H9 (cell line): ENCODE results near the gene REG4. TPM values are rescaled to one million over a fixed set of nuclear protein-coding genes. Genes with fewer than 3 reads are reported as not detected.

Experiments
- DNase-seq: peaks from one replicate; pipeline ENCODE4 v3.0.0-alpha.2; 2017
- H2AFZ ChIP-seq: one replicate; pipeline ENCODE4 v1.6.1; 2013; ENCODE audit warnings: mild to moderate bottlenecking, low read length, control low read depth, moderate library complexity
- H2AK5ac ChIP-seq: 2 replicates; pipeline ENCODE4 v1.6.1; 2013; ENCODE audit warnings: low read length, control low read depth, mixed read lengths; ENCODE audit not compliant: insufficient read length
- H2BK120ac ChIP-seq: one replicate; pipeline ENCODE4 v1.6.1; 2013; ENCODE audit warnings: low read depth, mild to moderate bottlenecking, low read length, control low read depth, inconsistent platforms; ENCODE audit not compliant: poor library complexity, severe bottlenecking
- H2BK12ac ChIP-seq: 2 replicates; pipeline ENCODE4 v1.6.1; 2013; ENCODE audit warnings: low read length, control low read depth, mixed read lengths, low read depth; ENCODE audit not compliant: insufficient read length
- H2BK15ac ChIP-seq: 2 replicates; pipeline ENCODE4 v1.6.1; 2013; ENCODE audit warnings: low read depth, low read length, control low read depth
- H2BK20ac ChIP-seq: one replicate; pipeline ENCODE4 v1.6.1; 2013; ENCODE audit warnings: low read depth, mild to moderate bottlenecking, low read length, control low read depth, inconsistent platforms; ENCODE audit not compliant: poor library complexity, severe bottlenecking
- H2BK5ac ChIP-seq: 2 replicates; pipeline ENCODE4 v1.6.1; 2013; ENCODE audit warnings: low read length, control low read depth, mixed read lengths; ENCODE audit not compliant: insufficient read length
- H3K14ac ChIP-seq: 2 replicates; pipeline ENCODE4 v1.6.1; 2013; ENCODE audit warnings: low read length, control low read depth; ENCODE audit not compliant: insufficient read depth
- H3K18ac ChIP-seq: 2 replicates; pipeline ENCODE4 v1.6.1; 2013; ENCODE audit warnings: low read depth, mild to moderate bottlenecking, mixed read lengths, low read length, control low read depth; ENCODE audit not compliant: insufficient read length
- H3K23ac ChIP-seq: 2 replicates; pipeline ENCODE4 v1.6.1; 2013; ENCODE audit warnings: low read length, control low read depth, mixed read lengths, low read depth; ENCODE audit not compliant: insufficient read length
- H3K23me2 ChIP-seq: 2 replicates; pipeline ENCODE4 v1.6.1; 2013; ENCODE audit warnings: low read depth, mild to moderate bottlenecking, mixed read lengths, low read length, control low read depth; ENCODE audit not compliant: insufficient read length, poor library complexity, severe bottlenecking
- H3K27ac ChIP-seq: 2 replicates; pipeline ENCODE4 v1.5.1; 2013; ENCODE audit warnings: low read length, control low read depth, mixed read lengths, low read depth; ENCODE audit not compliant: insufficient read length
- H3K27me3 ChIP-seq: 2 replicates; pipeline ENCODE4 v1.6.1; 2013; ENCODE audit warnings: low read length, control low read depth, inconsistent platforms; ENCODE audit not compliant: insufficient read depth
- H3K4ac ChIP-seq: 2 replicates; pipeline ENCODE4 v1.6.1; 2013; ENCODE audit warnings: low read depth, mild to moderate bottlenecking, control low read depth, inconsistent platforms, low read length, moderate library complexity
- H3K4me1 ChIP-seq: 2 replicates; pipeline ENCODE4 v1.6.1; 2013; ENCODE audit warnings: low read length, control low read depth, inconsistent platforms; ENCODE audit not compliant: insufficient read depth
- H3K4me2 ChIP-seq: 2 replicates; pipeline ENCODE4 v1.6.1; 2013; ENCODE audit warnings: low read length, control low read depth, mixed read lengths; ENCODE audit not compliant: insufficient read length, insufficient read depth
- H3K56ac ChIP-seq: 2 replicates; pipeline ENCODE4 v1.6.1; 2013; ENCODE audit warnings: low read depth, mild to moderate bottlenecking, mixed read lengths, low read length, control low read depth; ENCODE audit not compliant: insufficient read length
- H3K79me1 ChIP-seq: 2 replicates; pipeline ENCODE4 v1.6.1; 2013; ENCODE audit warnings: low read depth, mild to moderate bottlenecking, moderate library complexity, low read length, control low read depth, inconsistent platforms; ENCODE audit not compliant: insufficient read depth, poor library complexity, severe bottlenecking
- H3K79me2 ChIP-seq: 2 replicates; pipeline ENCODE4 v1.6.1; 2013; ENCODE audit warnings: low read length, control low read depth, inconsistent platforms; ENCODE audit not compliant: insufficient read depth
- H3K9ac ChIP-seq: 2 replicates; pipeline ENCODE4 v1.6.1; 2013; ENCODE audit warnings: low read length, control low read depth, mixed read lengths; ENCODE audit not compliant: insufficient read length; ENCODE audit errors: extremely low read depth
- H3K9me3 ChIP-seq: one replicate; pipeline ENCODE4 v1.6.1; 2013; ENCODE audit warnings: low read depth, low read length, inconsistent platforms; ENCODE audit not compliant: control insufficient read depth
- H3T11ph ChIP-seq: one replicate; pipeline ENCODE4 v1.6.1; 2013; ENCODE audit warnings: mild to moderate bottlenecking, low read length, control low read depth, inconsistent platforms
- H4K20me1 ChIP-seq: one replicate; pipeline ENCODE4 v1.6.1; 2013; ENCODE audit not compliant: control insufficient read depth, insufficient read length, insufficient read depth
- H4K5ac ChIP-seq: 2 replicates; pipeline ENCODE4 v1.6.1; 2013; ENCODE audit warnings: low read depth, mild to moderate bottlenecking, mixed read lengths, low read length, control low read depth; ENCODE audit not compliant: insufficient read length
- H4K8ac ChIP-seq: replicated peaks from 2 replicates; pipeline ENCODE4 v1.6.1; 2013; ENCODE audit warnings: low read length, control low read depth, mixed read lengths, low read depth; ENCODE audit not compliant: insufficient read length
- H4K91ac ChIP-seq: 2 replicates; pipeline ENCODE4 v1.6.1; 2013; ENCODE audit warnings: low read depth, mild to moderate bottlenecking, moderate library complexity, mixed read lengths, low read length, control low read depth; ENCODE audit not compliant: insufficient read length
- H3K27ac Mint-ChIP-seq, 3 experiments: 2 replicates in 2 of 3; 3 replicates in 1 of 3; pipeline ENCODE4 v1.8.0; 2020 to 2021; ENCODE audit warnings: mixed read lengths in 3 of 3, mild to moderate bottlenecking in 1 of 3, moderate library complexity in 1 of 3
- H3K27me3 Mint-ChIP-seq: 2 replicates; pipeline ENCODE4 v1.8.0; 2021; ENCODE audit warnings: low read depth, mild to moderate bottlenecking, moderate library complexity, mixed read lengths
- H3K36me3 Mint-ChIP-seq, 3 experiments: 2 replicates in 2 of 3; 3 replicates in 1 of 3; pipeline ENCODE4 v1.8.0; 2020 to 2021; ENCODE audit warnings: low read depth in 3 of 3, mixed read lengths in 3 of 3; ENCODE audit not compliant: insufficient read depth in 1 of 3
- H3K4me1 Mint-ChIP-seq, 2 experiments: 2 replicates each; pipeline ENCODE4 v1.8.0; 2020; ENCODE audit warnings: mixed read lengths in 2 of 2
- H3K4me3 Mint-ChIP-seq, 2 experiments: 2 replicates in 1 of 2; 3 replicates in 1 of 2; pipeline ENCODE4 v1.8.0; 2020 to 2021; ENCODE audit warnings: mild to moderate bottlenecking in 2 of 2, mixed read lengths in 2 of 2, moderate library complexity in 1 of 2
- H3K9me3 Mint-ChIP-seq, 2 experiments: 2 replicates in 1 of 2; 3 replicates in 1 of 2; pipeline ENCODE4 v1.8.0; 2020; ENCODE audit warnings: mild to moderate bottlenecking in 2 of 2, mixed read lengths in 2 of 2, moderate library complexity in 1 of 2
- WGBS: extraction: QIAGEN DNeasy Blood & Tissue Kit; methylation state at CpG from one replicate; pipeline ENCODE4 v1.1.7; 2013; ENCODE audit warnings: missing lambda C conversion rate, low lambda C conversion rate, mixed read lengths; ENCODE audit not compliant: insufficient read length; ENCODE audit errors: extremely low coverage; 5-methylcytosine and 5-hydroxymethylcytosine counted together
- total RNA-seq: library from RNA; stranded (reverse); gene quantifications from 2 replicates; pipeline ENCODE4 v1.2.1, GENCODE V29; 2021
- TF ChIP-seq, protein P1 (sequence below): fragments of 200-600 bp; sonication (generic); conservative IDR thresholded peaks from 3 replicates; pipeline ENCODE4 v1.8.0; 2021; ENCODE audit warnings: antibody characterized with exemption, mild to moderate bottlenecking

REG4 gene
- total RNA-seq, 1 experiment from 2014 or later, result not detected

- no peak overlapping the region for H3K27ac Mint-ChIP-seq
- DNase-seq, result no peak
- Histone ChIP-seq H2BK5ac (no peak overlapping the region), H3K9ac (no peak overlapping the region), H4K91ac (no peak overlapping the region), H3K56ac (no peak overlapping the region), H3K27me3 (no peaks in the 10 kb centered on the region), H3K14ac (no peak overlapping the region), H4K5ac (no peak overlapping the region), H3K4me2 (no peak overlapping the region), H2BK15ac (no peak overlapping the region), H2BK20ac (no peak overlapping the region), H4K20me1 (no peaks in the 10 kb centered on the region), H3K4me1 (no peaks in the 10 kb centered on the region), H2BK12ac (no peak overlapping the region), H3K79me2 (no peaks in the 10 kb centered on the region; the same call in 1 of the 2 replicates), H3K18ac (no peak overlapping the region), H4K8ac (no peak overlapping the region), H2AK5ac (no peak overlapping the region), H3K4ac (no peak overlapping the region), H3K79me1 (no peaks in the 10 kb centered on the region), H3K9me3 (no peaks in the 10 kb centered on the region), H3K23ac (no peak overlapping the region), H3K23me2 (no peaks in the 10 kb centered on the region), H3K27ac (no peak overlapping the region), H2AFZ (no peak overlapping the region), H3T11ph (no peak overlapping the region), H2BK120ac (no peak overlapping the region)
- H3K4me3 Mint-ChIP-seq, result no peak overlapping the region
- no peaks in the 10 kb centered on the region for H3K36me3 Mint-ChIP-seq
- no CpG with 5 or more reads among the region's 3 CpGs for WGBS
- H3K27me3 Mint-ChIP-seq, result peaks cover 4% of the 10 kb centered on the region
- H3K9me3 Mint-ChIP-seq, result no peaks in the 10 kb centered on the region
- TF ChIP-seq, protein P1, sequence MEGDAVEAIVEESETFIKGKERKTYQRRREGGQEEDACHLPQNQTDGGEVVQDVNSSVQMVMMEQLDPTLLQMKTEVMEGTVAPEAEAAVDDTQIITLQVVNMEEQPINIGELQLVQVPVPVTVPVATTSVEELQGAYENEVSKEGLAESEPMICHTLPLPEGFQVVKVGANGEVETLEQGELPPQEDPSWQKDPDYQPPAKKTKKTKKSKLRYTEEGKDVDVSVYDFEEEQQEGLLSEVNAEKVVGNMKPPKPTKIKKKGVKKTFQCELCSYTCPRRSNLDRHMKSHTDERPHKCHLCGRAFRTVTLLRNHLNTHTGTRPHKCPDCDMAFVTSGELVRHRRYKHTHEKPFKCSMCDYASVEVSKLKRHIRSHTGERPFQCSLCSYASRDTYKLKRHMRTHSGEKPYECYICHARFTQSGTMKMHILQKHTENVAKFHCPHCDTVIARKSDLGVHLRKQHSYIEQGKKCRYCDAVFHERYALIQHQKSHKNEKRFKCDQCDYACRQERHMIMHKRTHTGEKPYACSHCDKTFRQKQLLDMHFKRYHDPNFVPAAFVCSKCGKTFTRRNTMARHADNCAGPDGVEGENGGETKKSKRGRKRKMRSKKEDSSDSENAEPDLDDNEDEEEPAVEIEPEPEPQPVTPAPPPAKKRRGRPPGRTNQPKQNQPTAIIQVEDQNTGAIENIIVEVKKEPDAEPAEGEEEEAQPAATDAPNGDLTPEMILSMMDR, result no peak
- no peaks in the 10 kb centered on the region for H3K4me1 Mint-ChIP-seq
These were observed 4.1 kb upstream of the REG4 start for GRCh38 chr1:119815361-119815760.
